AG04449 (cell line): ENCODE data around the gene TMX2.
"Not testable (repeated sequence)": the region's sequence is repeated elsewhere in the genome, so short reads cannot be mapped to it uniquely, and the experiment has no call there.

Experiments used
- CTCF ChIA-PET: fragments of 350-600 bp; formaldehyde crosslinking; extraction: SDS; loops from one replicate; lab custom pipeline; 2021; ENCODE audit warnings: antibody characterized with exemption; lab: Yijun Ruan, JAX
- POLR2A ChIA-PET: fragments of 400-600, 350-600 bp; formaldehyde crosslinking; extraction: SDS; loops from one replicate; lab custom pipeline; 2020; ENCODE audit warnings: antibody characterized with exemption, inconsistent platforms; lab: Yijun Ruan, JAX
- DNase-seq: peaks from one replicate; pipeline ENCODE4 v3.0.0-alpha.2; 2010; ENCODE audit warnings: low read depth, low spot score
- H3K4me3 ChIP-seq: 2 replicates; pipeline ENCODE4 v1.5.1; 2011; ENCODE audit warnings: low read depth, mild to moderate bottlenecking, control low read depth, low read length
- CTCF ChIP-seq: IDR thresholded peaks from one replicate; pipeline ENCODE4 v1.5.1; 2011; ENCODE audit warnings: mild to moderate bottlenecking, moderate library complexity, low read length, control low read depth, inconsistent platforms; ENCODE audit not compliant: insufficient read depth; ENCODE audit errors: missing control alignments

The TMX2 gene

DNA sequence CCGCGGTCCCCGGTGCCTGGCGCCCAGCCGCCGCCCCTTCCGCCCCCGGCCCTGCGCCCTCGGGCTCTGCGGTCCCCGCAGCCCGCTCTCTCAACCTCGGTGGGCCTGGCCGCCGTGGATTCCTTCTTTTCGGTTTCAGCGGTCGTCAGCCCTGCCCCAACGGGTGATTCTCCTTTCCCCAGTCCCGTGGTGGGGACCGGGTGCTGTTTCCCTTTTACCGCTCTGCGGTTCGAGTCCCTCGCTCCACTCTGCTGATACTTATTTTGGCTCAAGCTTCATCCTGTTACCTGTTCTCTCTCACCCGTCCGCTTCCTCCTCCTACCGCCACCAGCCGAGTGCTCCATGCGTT lies 44.0 kb upstream of the TMX2 start:
- CTCF ChIA-PET, result interaction anchor here (1.0 to 1.3 kb wide), 2 partner anchors 11 to 28 kb away, joined by 4 read pairs; no protein-coding TSS in a partner anchor
- no peak for DNase-seq
- no peak for TF ChIP-seq CTCF
- H3K4me3 ChIP-seq, result peak overlapping the region; percentile 94
- POLR2A ChIA-PET, result no interaction called here

DNA sequence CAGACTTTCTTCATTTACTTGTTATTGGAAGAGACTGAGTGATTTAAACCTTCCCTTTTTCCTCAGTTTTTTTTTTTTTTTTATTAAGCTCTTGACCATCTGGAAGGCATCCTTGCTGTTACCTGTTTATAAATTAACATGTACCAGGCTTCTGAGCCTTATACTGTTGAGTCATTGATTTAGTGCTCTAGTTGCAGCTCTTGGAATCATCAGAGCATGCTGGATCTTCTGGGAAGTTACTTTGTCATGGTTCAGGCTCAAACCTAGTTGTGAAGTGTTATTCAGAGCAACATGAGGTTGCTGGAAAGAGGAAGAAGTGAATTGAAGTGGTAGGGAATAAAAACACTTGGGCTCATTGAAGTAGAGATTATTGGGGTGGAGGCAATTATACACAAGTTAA lies 38.1 kb upstream of the TMX2 start:
- POLR2A ChIA-PET, result no interaction called here

DNA sequence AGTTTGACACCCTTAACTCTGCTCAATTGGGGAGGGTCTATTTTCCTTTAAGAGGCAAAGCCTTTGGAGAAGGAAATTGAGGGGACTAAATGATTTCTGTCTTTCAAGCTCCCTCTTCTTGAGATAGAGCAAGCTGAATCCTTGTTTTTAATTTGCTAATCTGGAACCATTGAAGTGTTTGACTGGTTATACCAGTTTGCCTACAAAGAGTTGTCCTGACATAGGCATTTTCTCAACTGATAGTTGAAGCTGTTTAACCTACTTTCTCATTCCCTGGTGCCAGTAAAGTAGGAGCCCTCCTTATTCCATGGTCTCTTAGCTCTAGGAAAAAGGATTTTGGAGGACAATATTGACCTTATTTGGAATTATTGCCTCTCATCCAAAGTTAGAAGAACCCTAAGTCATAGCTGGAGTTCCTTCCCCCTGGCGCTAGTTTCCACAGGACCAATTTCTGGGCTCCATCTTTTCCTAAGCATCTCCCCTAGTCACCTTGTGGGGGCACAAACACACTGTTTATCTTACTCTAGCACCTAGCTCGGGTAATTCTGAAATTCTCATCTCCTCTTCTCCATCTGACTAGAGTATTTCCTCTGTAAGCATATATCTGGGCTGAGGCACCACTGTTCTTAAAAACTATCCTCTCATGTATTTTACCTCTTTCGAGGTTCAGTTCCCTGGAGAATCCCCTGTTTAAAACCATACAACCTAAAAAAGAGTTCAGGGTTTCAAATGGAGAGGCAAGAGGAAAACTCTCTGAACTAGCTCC lies 37.0 kb upstream of the TMX2 start:
- no peak overlapping the region for H3K4me3 ChIP-seq
- no peak for TF ChIP-seq CTCF
- ChIA-PET CTCF (interaction anchor here (1.5 to 2.0 kb wide), 3 partner anchors 14 to 330 kb away, joined by 3 to 6 read pairs (median 6); no protein-coding TSS in a partner anchor), POLR2A (no interaction called here)
- no peak for DNase-seq

More for the DNA sequence above, 38.1 kb upstream of the TMX2 start:
- CTCF ChIA-PET, result interaction anchor here (1.2 to 1.5 kb wide), 3 partner anchors 15 to 127 kb away, joined by 3 to 6 read pairs (median 3); partner anchors contain the start of gene TMX2
- DNase-seq, result no peak
- TF ChIP-seq CTCF, result no peak
- H3K4me3 ChIP-seq, result no peak overlapping the region

GRCh38 chr11:57679396-57679795 lies 33.0 kb upstream of the TMX2 start:
- H3K4me3 ChIP-seq, result no peak overlapping the region
- ChIA-PET POLR2A (no interaction called here), CTCF (interaction anchor here (1.8 kb wide), 1 partner anchor 11 kb away, joined by 4 read pairs; the partner anchor contains the start of gene ZDHHC5)
- no peak for DNase-seq
- TF ChIP-seq CTCF, result no peak

DNA sequence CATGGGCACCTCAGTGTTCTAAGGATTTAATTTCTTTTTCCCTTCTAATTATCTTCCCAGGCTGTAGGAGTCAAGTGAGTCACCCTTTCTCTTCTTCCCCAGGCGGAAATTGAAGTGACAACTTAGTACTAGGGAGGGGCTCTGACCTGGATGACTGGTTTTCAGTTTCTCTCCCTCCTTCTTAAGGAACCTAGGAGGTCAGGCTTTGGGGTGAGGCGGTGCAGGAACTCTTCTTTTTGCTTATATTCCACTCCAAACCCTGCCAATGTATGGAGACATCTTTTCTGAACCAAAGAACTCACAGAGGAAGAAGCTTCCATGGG lies 31.9 kb upstream of the TMX2 start:
- no peak for DNase-seq
- POLR2A ChIA-PET, result no interaction called here
- TF ChIP-seq CTCF, result no peak

DNA sequence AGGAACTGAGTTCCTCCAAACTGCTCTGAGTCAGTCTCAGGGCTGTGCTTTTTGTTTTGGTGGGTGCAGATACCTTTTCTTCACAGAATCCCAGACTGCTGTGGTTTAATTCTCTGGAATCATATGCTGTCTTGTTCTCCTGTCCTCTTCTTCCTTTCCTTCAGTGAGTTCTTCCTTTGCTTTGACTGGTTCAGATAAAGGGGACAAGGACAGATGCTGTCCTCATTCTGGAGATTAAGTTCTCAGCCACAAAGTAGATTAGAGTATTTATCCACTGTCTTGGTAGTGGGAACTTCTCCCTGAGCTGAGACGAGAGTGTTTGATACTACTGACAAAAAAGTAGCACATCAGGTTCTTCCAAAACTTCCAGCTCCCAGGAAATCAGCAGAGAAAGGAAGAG lies 31.2 kb upstream of the TMX2 start:
- POLR2A ChIA-PET, result no interaction called here
- no peak for DNase-seq
- H3K4me3 ChIP-seq, result no peak overlapping the region
- TF ChIP-seq CTCF, result no peak
- CTCF ChIA-PET, result interaction anchor here (0.6 to 0.9 kb wide), 2 partner anchors 27 to 120 kb away, joined by 3 read pairs; no protein-coding TSS in a partner anchor

More for the DNA sequence above, 31.9 kb upstream of the TMX2 start:
- CTCF ChIA-PET, result interaction anchor here (0.9 to 1.8 kb wide), 2 partner anchors 12 to 120 kb away, joined by 3 to 4 read pairs; partner anchors contain the start of gene ZDHHC5
- no peak overlapping the region for H3K4me3 ChIP-seq

DNA sequence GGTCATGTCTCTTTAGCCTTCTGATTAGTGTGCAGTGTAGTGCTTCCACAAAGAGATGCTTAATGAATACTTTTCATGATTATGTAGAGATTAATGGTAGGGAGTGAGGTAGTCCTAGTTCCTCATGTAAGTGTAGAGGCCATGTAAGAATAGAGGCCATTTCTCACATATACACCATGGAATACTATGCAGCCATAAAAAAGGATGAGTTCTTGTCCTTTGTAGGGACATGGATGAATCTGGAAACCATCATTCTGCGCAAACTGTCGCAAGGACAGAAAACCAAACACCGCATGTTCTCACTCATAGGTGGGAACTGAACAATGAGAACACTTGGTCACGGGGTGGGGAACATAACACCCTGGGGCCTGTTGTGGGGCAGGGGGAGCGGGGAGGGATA lies 21.9 kb upstream of the TMX2 start:
- CTCF ChIA-PET, H3K4me3 ChIP-seq, DNase-seq, POLR2A ChIA-PET: not testable (repeated sequence)
